BE2C (cell line): ENCODE results near the gene ADAMTS15.

ENCODE experiments used
- DNase-seq: peaks from one replicate; pipeline ENCODE4 v3.0.0-alpha.2; 2020
- H3K27me3 ChIP-seq: fragments of 250-450 bp; sonication (Bioruptor Pico); 2 replicates; pipeline ENCODE4 v1.5.1; 2020; ENCODE audit warnings: mild to moderate bottlenecking
- H3K36me3 ChIP-seq: fragments of 250-450 bp; sonication (Bioruptor Pico); 2 replicates; pipeline ENCODE4 v1.5.1; 2020; ENCODE audit warnings: mild to moderate bottlenecking
- H3K4me1 ChIP-seq: fragments of 250-450 bp; sonication (Bioruptor Pico); 2 replicates; pipeline ENCODE4 v1.5.1; 2020
- H3K4me3 ChIP-seq: 2 replicates; pipeline ENCODE4 v1.5.1; 2011; ENCODE audit warnings: low read depth, low read length
- H3K9me3 ChIP-seq: fragments of 250-450 bp; sonication (Bioruptor Pico); 2 replicates; pipeline ENCODE4 v1.5.1; 2020
- CTCF ChIP-seq: IDR thresholded peaks from 2 replicates; pipeline ENCODE4 v1.5.1; 2012; ENCODE audit warnings: mild to moderate bottlenecking, low read depth, low read length

ADAMTS15 gene

DNA sequence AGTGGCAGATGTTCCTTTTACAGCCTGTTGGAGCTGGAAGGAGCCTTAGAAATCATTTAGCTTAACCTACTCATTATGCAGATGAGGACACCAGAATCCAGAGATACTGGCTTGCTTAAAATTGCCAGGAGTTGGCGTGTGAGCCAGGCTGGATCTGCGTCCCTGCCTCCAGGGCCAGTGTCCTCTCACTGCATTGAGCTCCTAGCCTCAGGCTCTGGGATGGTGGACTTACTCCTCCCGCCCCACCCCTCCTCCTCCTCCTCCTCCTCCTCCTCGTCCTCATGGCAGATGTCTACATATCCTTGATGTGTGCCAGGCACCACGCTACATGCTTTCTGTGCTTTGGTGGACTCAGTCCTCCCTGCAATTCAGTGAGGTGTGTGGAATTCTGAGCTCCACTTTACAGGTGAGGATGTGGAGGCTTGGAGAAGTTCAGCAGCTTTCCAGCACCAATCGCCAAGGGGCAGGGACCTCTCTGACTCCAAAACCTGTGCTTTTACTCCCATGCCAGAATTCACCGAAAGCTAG, 24.1 kb downstream of the ADAMTS15 start:
- no peak for TF ChIP-seq CTCF
- no peaks in the 10 kb centered on the region for H3K9me3 ChIP-seq
- no peaks in the 10 kb centered on the region for H3K4me1 ChIP-seq
- no peaks in the 10 kb centered on the region for H3K27me3 ChIP-seq
- no peak for DNase-seq
- H3K4me3 ChIP-seq, result no peak overlapping the region
- no peaks in the 10 kb centered on the region for H3K36me3 ChIP-seq

GRCh38 chr11:130473056-130473794, 24.8 kb downstream of the ADAMTS15 start:
- TF ChIP-seq CTCF, result no peak
- H3K36me3 ChIP-seq, result no peaks in the 10 kb centered on the region
- H3K4me1 ChIP-seq, result 0 out of 2 replicates have a peak, but pooled peaks cover 2% of the 10 kb centered on the region
- no peaks in the 10 kb centered on the region for H3K27me3 ChIP-seq
- no peaks in the 10 kb centered on the region for H3K9me3 ChIP-seq
- DNase-seq, result no peak
- no peak overlapping the region for H3K4me3 ChIP-seq

DNA sequence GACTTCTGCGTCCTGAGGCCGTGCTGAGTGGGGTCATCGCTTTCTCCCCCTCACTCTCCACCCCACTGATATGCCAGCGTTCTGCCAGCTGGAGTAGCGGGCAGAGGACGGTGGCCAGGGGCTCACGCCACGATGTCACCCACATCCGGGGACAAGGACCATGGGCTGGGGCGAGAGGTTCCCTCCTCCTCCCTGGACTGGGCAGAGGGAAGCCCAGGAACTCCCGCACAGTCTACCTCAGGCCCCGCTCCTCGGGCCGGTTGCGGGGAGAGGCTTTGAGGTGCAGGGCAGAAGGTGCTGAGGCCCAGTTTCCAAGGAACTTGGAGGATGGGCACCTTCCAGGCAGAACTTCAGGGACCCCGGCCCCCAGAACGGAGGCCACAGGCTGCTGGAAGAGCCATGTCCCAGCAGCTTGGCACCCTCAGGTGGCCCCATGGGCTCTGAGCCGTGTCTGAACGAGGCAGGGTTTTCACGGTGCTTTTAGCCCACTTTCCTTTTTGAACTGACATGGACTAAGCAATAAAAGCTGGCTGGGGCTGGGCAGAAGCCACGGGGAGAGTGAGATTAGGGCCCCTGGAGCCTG, 25.4 kb downstream of the ADAMTS15 start:
- Histone ChIP-seq H3K36me3 (no peaks in the 10 kb centered on the region), H3K9me3 (no peaks in the 10 kb centered on the region), H3K4me3 (no peak overlapping the region), H3K27me3 (no peaks in the 10 kb centered on the region), H3K4me1 (peaks cover 9% of the 10 kb centered on the region; the same call in 1 of the 2 replicates)
- DNase-seq, result no peak
- TF ChIP-seq CTCF, result no peak

DNA sequence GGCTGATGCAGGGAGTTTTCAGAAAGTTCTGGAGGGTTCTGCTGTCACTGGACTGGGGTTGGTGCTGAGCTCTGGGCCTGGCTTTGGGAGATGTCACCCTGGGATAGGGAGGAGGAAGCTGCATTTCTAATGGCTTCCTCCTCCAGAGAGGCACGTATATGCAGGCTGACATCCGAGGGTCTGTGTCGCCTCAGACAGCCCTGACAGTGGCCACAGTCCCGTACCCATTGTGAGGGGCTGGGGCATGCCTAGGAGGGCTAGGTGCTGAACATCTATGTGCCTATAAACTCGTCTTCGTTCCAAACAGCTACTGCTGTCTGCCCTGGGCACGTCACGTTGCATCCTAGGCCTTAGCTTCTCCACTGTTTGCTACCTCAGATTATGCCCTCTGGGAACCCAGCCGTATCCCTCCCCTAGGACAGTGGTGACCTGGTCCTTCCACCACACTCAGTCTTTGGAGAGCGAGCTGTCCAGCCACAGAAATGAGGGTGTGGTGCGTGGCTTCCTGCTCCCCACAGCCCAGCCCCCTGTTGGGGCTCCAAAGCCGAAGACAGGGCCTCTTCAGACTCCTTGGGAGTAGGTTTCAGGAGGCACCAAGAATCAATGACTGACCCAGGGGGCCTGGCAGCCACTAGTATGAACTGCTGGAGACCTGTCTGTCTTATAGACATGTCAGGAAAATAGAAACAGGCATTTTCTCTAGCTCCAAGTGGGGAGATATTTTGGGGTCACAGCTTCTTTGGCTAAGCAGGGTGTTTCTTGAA, 26.4 kb downstream of the ADAMTS15 start:
- Histone ChIP-seq H3K27me3 (no peaks in the 10 kb centered on the region), H3K4me1 (peaks cover 10% of the 10 kb centered on the region; the same call in 1 of the 2 replicates), H3K9me3 (no peaks in the 10 kb centered on the region), H3K36me3 (no peaks in the 10 kb centered on the region), H3K4me3 (no peak overlapping the region)
- DNase-seq, result no peak
- TF ChIP-seq CTCF, result no peak

DNA sequence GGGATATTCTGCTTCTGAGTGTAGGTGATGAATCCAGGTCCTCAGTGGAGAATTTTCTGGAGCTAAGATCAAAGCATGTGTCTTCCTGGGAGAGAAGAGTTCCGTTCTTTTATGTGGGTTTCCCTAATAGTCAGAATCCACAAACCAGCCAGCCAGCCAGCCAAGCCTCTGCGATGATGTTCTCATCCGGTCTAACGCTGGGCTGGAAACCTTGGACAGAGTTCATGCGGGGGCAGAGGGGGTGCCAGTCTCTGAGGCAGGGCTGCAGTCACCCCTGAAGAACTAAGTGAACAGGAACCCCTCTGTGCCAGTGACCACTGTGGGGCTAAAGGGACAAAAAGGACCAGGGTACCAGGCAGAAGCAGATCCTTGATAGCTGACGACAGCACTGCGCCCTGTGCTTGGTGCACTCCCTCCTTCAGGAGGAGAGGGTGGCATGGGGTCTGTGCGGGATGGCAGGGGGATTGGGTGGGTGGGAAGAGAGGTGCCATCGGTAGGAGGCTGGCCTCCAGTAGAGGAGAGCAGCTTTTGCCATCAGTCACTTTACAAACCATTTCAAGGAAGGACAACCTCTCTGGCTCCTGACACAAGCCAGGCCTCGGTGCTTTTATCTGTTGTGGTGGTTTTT, 27.1 kb downstream of the ADAMTS15 start:
- H3K27me3 ChIP-seq, result no peaks in the 10 kb centered on the region
- H3K4me3 ChIP-seq, result no peak overlapping the region
- peaks cover 10% of the 10 kb centered on the region; the same call in 1 of the 2 replicates for H3K4me1 ChIP-seq
- H3K36me3 ChIP-seq, result no peaks in the 10 kb centered on the region
- no peak for DNase-seq
- H3K9me3 ChIP-seq, result no peaks in the 10 kb centered on the region
- no peak for TF ChIP-seq CTCF
